Measurements from ENCODE around the gene PHLPP1. TPM values are rescaled to one million over a fixed set of nuclear protein-coding genes. Genes with fewer than 3 reads are reported as not detected.

The PHLPP1 gene
- total RNA-seq, 1 experiment from 2014 or later = 28.0 TPM

DNA sequence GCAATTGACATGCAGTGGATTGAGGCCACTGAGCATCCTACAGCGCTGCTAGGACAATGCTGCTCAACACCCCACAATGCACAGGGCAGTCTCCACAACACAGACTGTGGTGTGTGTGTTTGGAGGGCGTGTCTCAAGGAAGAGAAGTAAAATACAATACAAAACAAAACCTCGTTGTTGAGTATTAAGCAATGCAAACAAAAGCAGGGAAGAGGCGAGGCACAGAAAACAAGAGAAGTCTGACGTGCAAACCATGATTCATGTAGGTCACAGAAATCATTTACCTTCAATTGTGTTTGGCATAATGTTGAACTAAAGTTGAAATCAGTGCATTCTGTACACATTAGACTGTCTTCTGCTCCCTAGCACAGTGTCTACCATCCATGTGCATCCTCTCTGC, 260.9 kb downstream of the PHLPP1 start:
- Mint-ChIP-seq H3K27me3 (ENCODE audit: unreplicated experiment) (no peaks in the 10 kb centered on the region), H3K36me3 (ENCODE audit: insufficient read depth, unreplicated experiment) (peaks cover 46% of the 10 kb centered on the region), H3K9me3 (ENCODE audit: low read depth, unreplicated experiment) (no peaks in the 10 kb centered on the region), H3K4me3 (ENCODE audit: low read depth, unreplicated experiment) (peak overlapping the region; percentile 18), H3K4me1 (ENCODE audit: low read depth, unreplicated experiment) (peaks cover 45% of the 10 kb centered on the region), H3K27ac (ENCODE audit: unreplicated experiment) (peak overlapping the region; percentile 37)
- BruUV-seq (replicated peaks) = no TSS peak
- peak; percentile 69 for DNase-seq
- intact Hi-C loops (cut with micrococcal nuclease; ENCODE audit: unreplicated experiment) = loop anchor here (2.0 to 5.0 kb wide), 2 partner anchors 99 to 261 kb away; partner anchors contain the start of gene PHLPP1
- CTCF ChIA-PET = no interaction called here
- no peak for TF ChIP-seq CTCF (IDR thresholded peaks at IDR 0.05; ENCODE audit: unreplicated experiment)

DNA sequence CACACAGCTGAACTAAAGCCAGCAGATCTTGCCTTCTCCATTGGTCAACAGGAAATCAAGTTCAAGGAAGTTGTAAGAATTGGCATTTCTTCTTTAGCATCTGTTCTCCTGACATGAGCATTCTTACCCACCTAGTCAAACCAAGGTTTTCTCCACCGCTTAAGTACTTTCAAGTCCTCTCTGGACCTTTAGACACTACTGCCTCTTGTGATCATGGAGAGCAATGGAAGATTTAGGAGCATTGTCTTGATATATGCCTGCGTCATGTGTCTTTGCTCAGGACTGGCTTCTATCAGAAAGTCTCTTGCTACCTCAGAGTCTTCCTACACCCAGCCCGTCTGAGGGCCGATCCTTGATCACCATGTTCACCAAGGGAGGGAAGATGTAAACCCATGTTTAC, 262.2 kb downstream of the PHLPP1 start:
- Mint-ChIP-seq H3K4me1 (ENCODE audit: low read depth, unreplicated experiment) (peaks cover 51% of the 10 kb centered on the region), H3K27ac (ENCODE audit: unreplicated experiment) (peak overlapping the region; percentile 37), H3K36me3 (ENCODE audit: insufficient read depth, unreplicated experiment) (peaks cover 48% of the 10 kb centered on the region), H3K27me3 (ENCODE audit: unreplicated experiment) (no peaks in the 10 kb centered on the region), H3K9me3 (ENCODE audit: low read depth, unreplicated experiment) (no peaks in the 10 kb centered on the region), H3K4me3 (ENCODE audit: low read depth, unreplicated experiment) (no peak overlapping the region)
- CTCF ChIA-PET = no interaction called here
- BruUV-seq (replicated peaks) = no TSS peak
- intact Hi-C loops (cut with micrococcal nuclease; ENCODE audit: unreplicated experiment) = loop anchor here (2.0 to 5.0 kb wide), 2 partner anchors 100 to 263 kb away; partner anchors contain the start of gene PHLPP1
- no peak for DNase-seq
- TF ChIP-seq CTCF (IDR thresholded peaks at IDR 0.05; ENCODE audit: unreplicated experiment) = no peak

GRCh38 chr18:62978251-62979049, 263.1 kb downstream of the PHLPP1 start:
- Mint-ChIP-seq H3K27ac (ENCODE audit: unreplicated experiment) (no peak overlapping the region), H3K36me3 (ENCODE audit: insufficient read depth, unreplicated experiment) (peaks cover 48% of the 10 kb centered on the region), H3K9me3 (ENCODE audit: low read depth, unreplicated experiment) (no peaks in the 10 kb centered on the region), H3K27me3 (ENCODE audit: unreplicated experiment) (no peaks in the 10 kb centered on the region), H3K4me1 (ENCODE audit: low read depth, unreplicated experiment) (peaks cover 55% of the 10 kb centered on the region), H3K4me3 (ENCODE audit: low read depth, unreplicated experiment) (no peak overlapping the region)
- BruUV-seq (replicated peaks) = no TSS peak
- DNase-seq = no peak
- intact Hi-C loops (cut with micrococcal nuclease; ENCODE audit: unreplicated experiment) = loop anchor here (5.0 kb wide), 1 partner anchor 101 kb away; no protein-coding TSS in a partner anchor
- no peak for TF ChIP-seq CTCF (IDR thresholded peaks at IDR 0.05; ENCODE audit: unreplicated experiment)
- CTCF ChIA-PET = no interaction called here

GRCh38 chr18:62979176-62979575, 263.8 kb downstream of the PHLPP1 start:
- Mint-ChIP-seq H3K9me3 (ENCODE audit: low read depth, unreplicated experiment) (no peaks in the 10 kb centered on the region), H3K27me3 (ENCODE audit: unreplicated experiment) (no peaks in the 10 kb centered on the region), H3K27ac (ENCODE audit: unreplicated experiment) (peak overlapping the region; percentile 67), H3K4me3 (ENCODE audit: low read depth, unreplicated experiment) (no peak overlapping the region), H3K4me1 (ENCODE audit: low read depth, unreplicated experiment) (peaks cover 55% of the 10 kb centered on the region), H3K36me3 (ENCODE audit: insufficient read depth, unreplicated experiment) (peaks cover 48% of the 10 kb centered on the region)
- peak; percentile 78 for DNase-seq
- no TSS peak for BruUV-seq (replicated peaks)
- TF ChIP-seq CTCF (IDR thresholded peaks at IDR 0.05; ENCODE audit: unreplicated experiment) = no peak
- intact Hi-C loops (cut with micrococcal nuclease; ENCODE audit: unreplicated experiment) = loop anchor here (5.0 kb wide), 1 partner anchor 102 kb away; no protein-coding TSS in a partner anchor
- CTCF ChIA-PET = interaction anchor here (1.0 kb wide), 1 partner anchor 264 kb away, joined by 4 read pairs; the partner anchor contains the start of gene PHLPP1

All from Calu3 (cell line).